ENCODE measurements around the gene RORC.

Gene RORC

DNA sequence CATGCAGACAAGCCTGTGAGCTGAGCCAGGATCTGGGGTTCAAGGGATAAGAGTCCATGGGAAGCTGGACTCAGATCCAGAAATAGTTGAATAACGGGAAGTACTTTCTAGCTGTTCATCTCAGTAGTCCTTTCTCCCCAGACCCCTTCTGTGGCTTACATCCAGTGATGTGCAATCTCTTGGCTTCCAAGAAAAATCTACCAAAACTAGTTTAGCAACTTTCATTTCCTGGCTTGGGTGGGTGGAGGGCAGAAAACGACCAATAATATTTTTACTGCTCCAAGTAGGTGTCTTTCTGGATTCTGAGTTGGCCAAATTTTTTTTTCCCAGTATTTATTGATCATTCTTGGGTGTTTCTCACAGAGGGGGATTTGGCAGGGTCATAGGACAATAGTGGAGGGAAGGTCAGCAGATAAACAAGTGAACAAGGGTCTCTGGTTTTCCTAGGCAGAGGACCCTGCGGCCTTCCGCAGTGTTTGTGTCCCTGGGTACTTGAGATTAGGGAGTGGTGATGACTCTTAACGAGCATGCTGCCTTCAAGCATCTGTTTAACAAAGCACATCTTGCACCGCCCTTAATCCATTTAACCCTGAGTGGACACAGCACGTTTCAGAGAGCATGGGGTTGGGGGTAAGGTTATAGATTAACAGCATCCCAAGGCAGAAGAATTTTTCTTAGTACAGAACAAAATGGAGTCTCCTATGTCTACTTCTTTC lies 63.1 kb downstream of the RORC start:
- peak; percentile 96 for DNase-seq

GRCh38 chr1:151763990-151764389 lies 67.6 kb downstream of the RORC start:
- no peak for DNase-seq

GRCh38 chr1:151762941-151763921 lies 68.4 kb downstream of the RORC start, which contains the start of gene MRPL9:
TSS of gene MRPL9 (minus strand) at chr1:151763496. CDS start at chr1:151763479, 17 bp downstream.
- peak; percentile 67 for DNase-seq

DNA sequence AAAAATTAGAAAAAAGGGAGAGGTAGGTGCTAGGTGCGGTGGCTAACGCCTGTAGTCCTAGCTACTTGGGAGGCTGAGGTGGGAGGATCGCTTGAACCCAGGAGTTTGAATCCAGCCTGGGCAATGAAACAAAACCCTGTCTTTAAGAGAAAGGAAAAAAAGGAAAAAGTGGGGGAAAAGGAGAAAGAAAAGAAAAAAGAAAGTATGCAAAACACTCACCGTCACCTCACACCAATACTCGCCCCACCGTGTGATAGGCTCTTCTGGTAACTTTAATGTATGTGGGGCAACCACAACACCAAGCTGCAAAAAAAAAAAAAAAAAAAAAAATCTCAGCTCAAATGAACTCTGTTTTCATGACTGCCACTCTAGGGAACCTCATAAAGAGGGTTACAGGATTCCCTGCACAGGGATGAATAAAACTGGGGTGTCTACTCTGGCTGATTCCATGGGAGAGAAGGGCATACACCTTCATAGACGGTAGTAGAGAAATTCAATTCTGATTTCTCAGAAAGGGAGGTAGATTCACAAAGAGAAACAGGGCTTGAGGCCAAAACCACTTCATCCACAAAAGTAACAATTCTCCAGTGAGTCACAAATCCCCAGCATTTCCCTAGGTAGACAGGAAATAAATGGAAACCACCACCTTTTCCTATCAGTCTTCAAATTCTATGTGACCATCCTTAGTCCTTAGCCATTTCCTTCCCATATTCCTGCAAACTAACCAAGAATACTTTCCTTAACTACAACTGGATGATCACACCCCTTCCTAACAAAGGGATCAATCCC lies 70.8 kb downstream of the RORC start:
- no peak for DNase-seq

DNA sequence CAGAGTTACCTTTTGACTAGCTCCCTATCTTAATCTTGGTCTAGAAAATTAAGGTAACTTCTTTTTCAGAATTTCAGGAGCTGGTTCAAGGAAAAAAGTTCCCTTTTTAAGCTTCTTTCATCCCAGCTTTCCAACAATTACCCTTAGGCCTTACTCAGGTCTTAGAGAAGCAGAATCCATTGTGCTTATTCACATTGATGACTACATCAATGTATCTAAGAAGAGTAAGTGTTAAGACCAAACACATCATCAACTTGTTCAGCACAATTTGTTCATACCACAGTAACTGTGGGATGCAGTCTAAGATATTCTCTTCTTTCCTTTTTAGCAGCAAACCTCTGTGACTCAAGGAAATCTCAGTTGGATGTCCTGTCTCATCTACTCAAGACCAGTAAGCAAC lies 72.4 kb downstream of the RORC start:
- DNase-seq, result no peak

- DNase-seq, result no peak
Observed at GRCh38 chr1:151756291-151756690, 75.3 kb downstream of the RORC start.

All from MV-4-11 (cell line).